Kidney (tissue), 14 donors: ENCODE data around the gene ESRP2. TPM values are rescaled to one million over a fixed set of nuclear protein-coding genes. Genes with fewer than 3 reads are reported as not detected.

Source experiments
- DNase-seq, 5 donors: peaks; one replicate each; pipeline ENCODE4 v3.0.0-alpha.2; 2013 to 2020
- FAIRE-seq: peaks from 2 replicates; lab custom pipeline; 2012; peaks lifted over from hg19 to GRCh38; lab: Jason Lieb, UNC
- H3K27ac ChIP-seq, 2 donors: one replicate each; pipeline ENCODE4 v1.7.0; 2013; ENCODE audit warnings: low read depth in 2 of 2, low read length in 2 of 2, inconsistent platforms in 1 of 2
- H3K27me3 ChIP-seq: one replicate; pipeline ENCODE4 v1.7.1; 2013; ENCODE audit warnings: low read length, inconsistent platforms; ENCODE audit not compliant: control insufficient read depth, insufficient read depth
- H3K36me3 ChIP-seq, 3 donors: one replicate each; pipeline versions ENCODE4 v1.7.0 to v1.7.1; 2013; ENCODE audit warnings: low read length in 3 of 3, control low read depth in 1 of 3, inconsistent platforms in 1 of 3; ENCODE audit not compliant: insufficient read depth in 3 of 3, control insufficient read depth in 2 of 3
- H3K4me1 ChIP-seq, 3 donors: one replicate each; pipeline versions ENCODE4 v1.7.0 to v1.7.1; 2013; ENCODE audit warnings: low read length in 3 of 3, inconsistent platforms in 1 of 3, low read depth in 1 of 3; ENCODE audit not compliant: control insufficient read depth in 2 of 3, insufficient read depth in 2 of 3
- H3K4me3 ChIP-seq, 3 donors: one replicate each; pipeline versions ENCODE4 v1.7.0 to v1.8.1; 2013; ENCODE audit warnings: low read length in 3 of 3, control low read depth in 1 of 3, inconsistent platforms in 1 of 3
- H3K9ac ChIP-seq, 3 donors: one replicate each; pipeline versions ENCODE4 v1.7.0 to v1.7.1; 2013; ENCODE audit warnings: low read length in 3 of 3, control low read depth in 1 of 3, inconsistent platforms in 1 of 3
- H3K9me3 ChIP-seq, 3 donors: one replicate each; pipeline versions ENCODE4 v1.7.0 to v1.7.1; 2013; ENCODE audit warnings: low read length in 3 of 3, control low read depth in 1 of 3, inconsistent platforms in 1 of 3; ENCODE audit not compliant: control insufficient read depth in 2 of 3, insufficient read depth in 1 of 3
- intact Hi-C: fragments of 100-400 bp; cut with DNase I; formaldehyde crosslinking; loops from one replicate; pipeline ENCODE4 v1.11.1; 2022
- polyA plus RNA-seq: library from polyadenylated mRNA; stranded (reverse); fragments of 350-450 nt; fragmentation: Illumina TruSeq; extraction: RNeasy Lipid Tissue Mini Kit (QIAGEN cat#74804); gene quantifications from one replicate; pipeline ENCODE4 v1.2.3, GENCODE V29; 2014; ENCODE audit warnings: low read depth, low replicate concordance; ENCODE audit not compliant: insufficient read depth
- total RNA-seq: library from RNA; stranded (reverse); fragmentation: NEBNext Ultra II Directional; extraction: Animal tissue kit (Norgen Biotek cat#: 25700); gene quantifications from one replicate; pipeline ENCODE4 v1.2.1, GENCODE V29; 2021
- TF ChIP-seq, protein P1 (sequence below): IDR thresholded peaks from 3 replicates; pipeline ENCODE4 v1.5.1; 2012; ENCODE audit warnings: mild to moderate bottlenecking, moderate library complexity, borderline replicate concordance; ENCODE audit not compliant: insufficient read depth; ENCODE audit errors: extremely low read depth
- donor health status: control.
- donor health status: control.
- donor health status: control.
- donor health status: control.
- donor health status: control.
- donor health status: DM: yes; HTN: yes; CAD: no.
- donor health status: Normal renal cell carcinoma (clear cell type).

ESRP2 gene
- total and polyA plus RNA-seq, 2 donors from 2014 or later: 19.1 to 32.9 TPM

DNA sequence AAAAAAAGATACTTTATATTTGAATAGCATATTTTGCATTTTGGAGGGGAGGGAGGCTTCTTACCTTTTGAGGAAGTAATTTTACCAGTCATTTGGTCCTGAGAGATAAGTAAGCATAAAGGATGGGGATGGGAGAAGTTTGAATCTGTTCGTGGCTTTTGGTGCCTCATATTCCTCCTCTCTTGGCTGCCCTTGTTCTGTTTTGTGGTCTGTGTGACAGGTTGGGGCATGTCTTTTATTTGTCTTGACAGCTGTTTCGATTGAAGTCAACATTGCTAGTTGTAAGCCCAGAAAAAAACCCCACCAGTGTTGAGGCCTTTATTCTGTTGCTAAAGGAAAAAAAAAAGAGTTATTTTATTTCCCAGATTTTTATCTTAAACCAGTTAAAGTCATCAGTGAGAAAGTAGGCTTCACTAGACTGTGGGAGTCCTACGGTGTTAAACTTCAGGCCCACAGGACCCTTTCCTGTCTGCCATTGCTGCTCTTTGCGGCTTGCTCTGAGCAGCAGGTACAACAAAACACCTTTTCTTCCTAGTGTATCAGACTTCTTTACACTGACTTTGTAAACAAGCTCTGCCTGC lies 39.8 kb upstream of the ESRP2 start:
- Histone ChIP-seq H3K36me3 (peaks cover 0 to 7% (median 0%) of the 10 kb centered on the region in 3 donors), H3K9ac (peak overlapping the region in 1 of 3 donors; percentile 2), H3K4me3 (no peak overlapping the region), H3K27me3 (no peaks in the 10 kb centered on the region), H3K27ac (peak overlapping the region; percentile 1 to 53), H3K9me3 (no peaks in the 10 kb centered on the region), H3K4me1 (peaks cover 0 to 5% (median 4%) of the 10 kb centered on the region in 3 donors)
- TF ChIP-seq, protein P1, sequence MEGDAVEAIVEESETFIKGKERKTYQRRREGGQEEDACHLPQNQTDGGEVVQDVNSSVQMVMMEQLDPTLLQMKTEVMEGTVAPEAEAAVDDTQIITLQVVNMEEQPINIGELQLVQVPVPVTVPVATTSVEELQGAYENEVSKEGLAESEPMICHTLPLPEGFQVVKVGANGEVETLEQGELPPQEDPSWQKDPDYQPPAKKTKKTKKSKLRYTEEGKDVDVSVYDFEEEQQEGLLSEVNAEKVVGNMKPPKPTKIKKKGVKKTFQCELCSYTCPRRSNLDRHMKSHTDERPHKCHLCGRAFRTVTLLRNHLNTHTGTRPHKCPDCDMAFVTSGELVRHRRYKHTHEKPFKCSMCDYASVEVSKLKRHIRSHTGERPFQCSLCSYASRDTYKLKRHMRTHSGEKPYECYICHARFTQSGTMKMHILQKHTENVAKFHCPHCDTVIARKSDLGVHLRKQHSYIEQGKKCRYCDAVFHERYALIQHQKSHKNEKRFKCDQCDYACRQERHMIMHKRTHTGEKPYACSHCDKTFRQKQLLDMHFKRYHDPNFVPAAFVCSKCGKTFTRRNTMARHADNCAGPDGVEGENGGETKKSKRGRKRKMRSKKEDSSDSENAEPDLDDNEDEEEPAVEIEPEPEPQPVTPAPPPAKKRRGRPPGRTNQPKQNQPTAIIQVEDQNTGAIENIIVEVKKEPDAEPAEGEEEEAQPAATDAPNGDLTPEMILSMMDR: no peak
- DNase-seq (no peak), FAIRE-seq (no peak)
- intact Hi-C loops: no loop called here

DNA sequence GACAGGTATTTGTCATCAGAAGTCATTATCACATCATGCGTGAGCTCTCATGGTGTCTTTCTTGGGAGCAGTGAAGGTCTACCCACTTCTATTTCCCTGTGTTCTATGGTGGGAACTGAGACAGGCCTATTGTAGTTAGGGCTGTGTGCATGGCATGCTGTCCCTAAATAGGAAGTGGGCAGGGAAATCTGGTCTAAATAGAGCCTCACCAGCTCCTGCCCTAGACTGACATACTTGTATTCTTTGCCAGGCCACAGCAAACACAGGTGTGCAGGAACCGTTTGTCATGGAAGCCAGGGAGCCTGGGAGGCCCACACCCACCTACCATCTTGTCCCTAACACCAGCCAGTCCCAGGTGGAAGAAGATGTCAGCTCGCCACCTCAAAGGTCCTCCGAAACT lies 38.5 kb upstream of the ESRP2 start:
- FAIRE-seq (no peak), DNase-seq (no peak)
- TF ChIP-seq, protein P1: no peak
- no peaks in the 10 kb centered on the region for H3K9me3 ChIP-seq
- no peak overlapping the region for H3K9ac ChIP-seq
- no peaks in the 10 kb centered on the region for H3K27me3 ChIP-seq
- no peak overlapping the region for H3K27ac ChIP-seq
- H3K4me1 ChIP-seq: peaks cover 0 to 5% (median 0%) of the 10 kb centered on the region in 3 donors
- intact Hi-C loops: no loop called here
- H3K36me3 ChIP-seq: peaks cover 0 to 7% (median 0%) of the 10 kb centered on the region in 3 donors
- H3K4me3 ChIP-seq: no peak overlapping the region

DNA sequence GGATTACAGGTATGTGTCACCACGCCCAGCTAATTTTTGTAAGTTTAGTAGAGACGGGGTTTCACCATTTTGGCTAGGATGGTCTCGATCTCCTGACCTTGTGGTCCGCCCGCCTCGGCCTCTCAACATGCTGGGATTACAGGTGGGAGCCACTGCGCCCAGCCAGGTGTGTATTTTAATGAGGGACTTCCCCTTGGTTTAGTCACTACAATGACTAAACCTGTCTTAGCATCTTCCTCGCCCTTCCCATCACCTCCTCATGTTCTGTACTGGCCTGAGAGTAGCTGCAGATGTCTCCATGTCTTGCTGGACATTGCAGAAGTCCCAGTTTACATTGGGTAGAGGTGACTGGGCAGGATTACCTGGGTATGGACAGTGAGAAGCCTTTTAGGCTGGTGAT lies 38.0 kb upstream of the ESRP2 start:
- Histone ChIP-seq H3K4me3 (no peak overlapping the region), H3K27ac (no peak overlapping the region), H3K36me3 (peaks cover 0 to 7% (median 0%) of the 10 kb centered on the region in 3 donors), H3K9me3 (no peaks in the 10 kb centered on the region), H3K27me3 (no peaks in the 10 kb centered on the region), H3K4me1 (peaks cover 0 to 10% (median 0%) of the 10 kb centered on the region in 3 donors), H3K9ac (no peak overlapping the region)
- intact Hi-C loops: no loop called here
- TF ChIP-seq, protein P1: no peak
- FAIRE-seq (no peak), DNase-seq (no peak)
